Measurements from ENCODE around the gene OSBPL5. TPM values are rescaled to one million over a fixed set of nuclear protein-coding genes. Genes with fewer than 3 reads are reported as not detected.

OSBPL5 gene
- total RNA-seq, 1 experiment from 2014 or later: 115 TPM

DNA sequence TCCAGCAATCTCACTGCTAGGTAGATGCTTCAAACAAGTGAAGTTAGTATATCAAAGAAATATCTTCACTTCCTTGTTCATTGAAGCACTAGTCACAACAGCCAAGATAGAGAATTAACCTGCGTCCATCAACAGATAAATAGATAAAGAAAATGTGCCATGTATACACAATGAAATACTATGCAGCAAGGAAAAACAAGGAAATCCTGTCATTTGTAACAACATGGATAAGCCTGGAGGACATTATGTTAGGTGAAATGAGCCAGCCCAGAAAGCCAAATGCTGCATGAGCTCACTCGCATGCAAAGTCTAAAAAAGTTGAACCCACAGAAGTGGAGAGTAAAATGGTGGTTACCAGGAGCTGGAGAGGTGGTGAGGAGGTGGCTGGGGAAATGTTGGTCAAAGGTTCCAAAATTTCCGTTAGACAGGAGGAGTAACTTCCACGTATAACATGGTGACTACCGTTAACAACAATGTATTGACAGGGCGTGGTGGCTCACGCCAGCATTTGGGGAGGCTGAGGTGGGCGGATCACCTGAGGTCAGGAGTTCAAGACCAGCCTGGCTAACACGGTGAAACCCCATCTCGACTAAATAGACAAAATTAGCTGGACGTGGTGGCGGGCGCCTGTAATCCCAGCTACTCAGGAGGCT is 84.3 kb downstream of the OSBPL5 start:
- Mint-ChIP-seq H3K27me3 (ENCODE audit: insufficient read depth, unreplicated experiment) (peaks cover 10% of the 10 kb centered on the region), H3K4me3 (ENCODE audit: unreplicated experiment) (no peak overlapping the region), H3K36me3 (ENCODE audit: insufficient read depth, unreplicated experiment) (peaks cover 6% of the 10 kb centered on the region), H3K27ac (ENCODE audit: low read depth, unreplicated experiment) (no peak overlapping the region), H3K4me1 (ENCODE audit: insufficient read depth, unreplicated experiment) (peaks cover 8% of the 10 kb centered on the region), H3K9me3 (ENCODE audit: unreplicated experiment) (no peaks in the 10 kb centered on the region)
- no peak for TF ChIP-seq CTCF (IDR thresholded peaks at IDR 0.05; ENCODE audit: unreplicated experiment)
- intact Hi-C loops (cut with micrococcal nuclease): no loop called here
- ChIA-PET CTCF (interaction anchor here (0.7 to 1.5 kb wide), 3 partner anchors 10 to 31 kb away, joined by 3 to 6 read pairs (median 3); no protein-coding TSS in a partner anchor), POLR2A (interaction anchor here (1.0 kb wide), 1 partner anchor 45 kb away, joined by 3 read pairs; no protein-coding TSS in a partner anchor)
- DNase-seq (ENCODE audit: unreplicated experiment): no peak
- BruUV-seq (replicated peaks): no TSS peak

DNA sequence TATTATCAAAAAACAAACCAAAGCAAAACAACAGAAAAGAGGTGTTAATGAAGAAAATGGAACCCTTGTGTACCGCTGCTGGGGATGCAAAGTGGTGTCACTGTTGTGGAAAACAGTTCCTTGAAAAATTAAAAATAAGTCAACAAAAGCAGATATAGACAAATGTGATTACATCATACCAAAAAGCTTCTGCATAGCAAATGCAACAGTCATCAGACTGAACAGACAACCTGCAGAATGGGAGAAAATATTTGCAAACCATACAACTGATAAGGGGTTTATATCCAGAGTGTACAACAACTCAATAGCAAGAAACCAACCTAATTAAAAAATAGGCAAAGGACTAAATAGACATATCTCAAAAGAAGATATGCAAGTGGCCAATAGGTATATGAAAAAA is 85.0 kb downstream of the OSBPL5 start:
- Mint-ChIP-seq H3K9me3 (ENCODE audit: unreplicated experiment) (no peaks in the 10 kb centered on the region), H3K27me3 (ENCODE audit: insufficient read depth, unreplicated experiment) (peaks cover 10% of the 10 kb centered on the region), H3K4me1 (ENCODE audit: insufficient read depth, unreplicated experiment) (peaks cover 8% of the 10 kb centered on the region), H3K4me3 (ENCODE audit: unreplicated experiment) (no peak overlapping the region), H3K36me3 (ENCODE audit: insufficient read depth, unreplicated experiment) (no peaks in the 10 kb centered on the region), H3K27ac (ENCODE audit: low read depth, unreplicated experiment) (no peak overlapping the region)
- DNase-seq (ENCODE audit: unreplicated experiment): no peak
- ChIA-PET CTCF (interaction anchor here (1.1 to 1.5 kb wide), 2 partner anchors 11 to 32 kb away, joined by 4 to 6 read pairs; no protein-coding TSS in a partner anchor), POLR2A (interaction anchor here (0.6 to 0.9 kb wide), 2 partner anchors 11 to 22 kb away, joined by 3 to 4 read pairs; no protein-coding TSS in a partner anchor)
- no peak for TF ChIP-seq CTCF (IDR thresholded peaks at IDR 0.05; ENCODE audit: unreplicated experiment)
- no TSS peak for BruUV-seq (replicated peaks)
- intact Hi-C loops (cut with micrococcal nuclease): no loop called here

DNA sequence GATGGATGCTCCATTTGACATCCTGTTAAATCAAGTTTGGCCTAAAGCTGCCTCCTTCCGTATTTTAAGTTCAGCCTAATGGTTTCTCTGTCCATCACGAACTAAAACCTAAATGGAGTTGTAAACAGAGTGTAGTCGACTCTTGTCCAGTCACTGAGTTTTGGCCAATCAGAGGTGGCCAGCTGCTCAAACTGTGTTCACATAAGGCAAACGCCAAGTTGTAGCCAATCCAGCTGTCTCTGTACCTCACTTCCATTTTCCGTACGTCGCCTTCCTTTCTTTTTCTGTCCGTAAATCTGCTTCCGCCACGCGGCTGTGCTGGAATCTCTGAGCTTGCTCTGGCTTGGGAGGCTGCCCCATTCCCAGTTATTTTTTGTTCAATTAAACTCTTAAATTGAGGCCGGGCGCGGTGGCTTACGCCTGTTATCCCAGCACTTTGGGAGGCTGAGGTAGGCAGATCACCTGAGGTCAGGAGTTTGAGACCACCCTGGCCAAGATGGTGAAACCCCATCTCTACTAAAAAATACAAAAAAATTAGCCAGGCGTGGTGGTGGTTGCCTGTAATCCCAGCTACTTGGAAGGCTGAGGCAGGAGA is 87.2 kb downstream of the OSBPL5 start:
- H3K9me3 Mint-ChIP-seq (ENCODE audit: unreplicated experiment): no peaks in the 10 kb centered on the region
- no peak for DNase-seq (ENCODE audit: unreplicated experiment)
- TF ChIP-seq CTCF (IDR thresholded peaks at IDR 0.05; ENCODE audit: unreplicated experiment): no peak
- CTCF ChIA-PET: interaction anchor here (0.5 to 1.6 kb wide), 3 partner anchors 16 to 78 kb away, joined by 3 to 5 read pairs (median 3); no protein-coding TSS in a partner anchor
- intact Hi-C loops (cut with micrococcal nuclease): no loop called here
- POLR2A ChIA-PET: interaction anchor here (0.6 to 1.3 kb wide), 2 partner anchors 21 to 41 kb away, joined by 3 to 4 read pairs; partner anchors contain the start of gene CARS1
- H3K36me3 Mint-ChIP-seq (ENCODE audit: insufficient read depth, unreplicated experiment): no peaks in the 10 kb centered on the region
- peaks cover 10% of the 10 kb centered on the region for H3K27me3 Mint-ChIP-seq (ENCODE audit: insufficient read depth, unreplicated experiment)
- H3K27ac Mint-ChIP-seq (ENCODE audit: low read depth, unreplicated experiment): no peak overlapping the region
- peaks cover 10% of the 10 kb centered on the region for H3K4me1 Mint-ChIP-seq (ENCODE audit: insufficient read depth, unreplicated experiment)
- no peak overlapping the region for H3K4me3 Mint-ChIP-seq (ENCODE audit: unreplicated experiment)
- BruUV-seq (replicated peaks): no TSS peak

GRCh38 chr11:3077189-3077836 is 87.8 kb downstream of the OSBPL5 start:
- ChIA-PET CTCF (interaction anchor here (0.5 to 1.6 kb wide), 3 partner anchors 13 to 77 kb away, joined by 3 to 5 read pairs (median 4); no protein-coding TSS in a partner anchor), POLR2A (interaction anchor here (0.8 to 1.3 kb wide), 2 partner anchors 8 to 20 kb away, joined by 3 to 4 read pairs; partner anchors contain the start of gene CARS1)

More at GRCh38 chr11:3077189-3077836, 87.8 kb downstream of the OSBPL5 start:
- Mint-ChIP-seq H3K27me3 (ENCODE audit: insufficient read depth, unreplicated experiment) (peaks cover 10% of the 10 kb centered on the region), H3K9me3 (ENCODE audit: unreplicated experiment) (no peaks in the 10 kb centered on the region), H3K27ac (ENCODE audit: low read depth, unreplicated experiment) (no peak overlapping the region), H3K4me1 (ENCODE audit: insufficient read depth, unreplicated experiment) (peaks cover 12% of the 10 kb centered on the region), H3K4me3 (ENCODE audit: unreplicated experiment) (no peak overlapping the region), H3K36me3 (ENCODE audit: insufficient read depth, unreplicated experiment) (no peaks in the 10 kb centered on the region)
- TF ChIP-seq CTCF (IDR thresholded peaks at IDR 0.05; ENCODE audit: unreplicated experiment): no peak
- intact Hi-C loops (cut with micrococcal nuclease): no loop called here
- no peak for DNase-seq (ENCODE audit: unreplicated experiment)
- BruUV-seq (replicated peaks): no TSS peak

All from MCF 10A (cell line).